NB4 (cell line): ENCODE measurements around the gene PFN3.

ENCODE experiments used
- DNase-seq: peaks from one replicate; pipeline ENCODE4 v3.0.0; 2010; ENCODE audit warnings: low read depth
- H3K4me3 ChIP-seq: one replicate; pipeline ENCODE4 v1.5.1; 2011; ENCODE audit warnings: mild to moderate bottlenecking, low read depth, low read length, moderate library complexity
- MYC ChIP-seq: IDR thresholded peaks from 2 replicates; pipeline ENCODE4 v1.6.1; 2011; ENCODE audit warnings: low read depth, low read length
- POLR2A ChIP-seq: IDR thresholded peaks from 2 replicates; pipeline ENCODE4 v1.6.1; 2011; ENCODE audit warnings: mild to moderate bottlenecking; ENCODE audit not compliant: insufficient read length; ENCODE audit errors: extremely low read depth
- TF ChIP-seq, protein P1 (sequence below): IDR thresholded peaks from 2 replicates; pipeline ENCODE4 v1.6.1; 2011; ENCODE audit warnings: low read depth, low read length
- TF ChIP-seq, protein P2 (sequence below): IDR thresholded peaks from one replicate; pipeline ENCODE4 v1.5.1; 2012; ENCODE audit warnings: low read depth, low read length

Gene PFN3

DNA sequence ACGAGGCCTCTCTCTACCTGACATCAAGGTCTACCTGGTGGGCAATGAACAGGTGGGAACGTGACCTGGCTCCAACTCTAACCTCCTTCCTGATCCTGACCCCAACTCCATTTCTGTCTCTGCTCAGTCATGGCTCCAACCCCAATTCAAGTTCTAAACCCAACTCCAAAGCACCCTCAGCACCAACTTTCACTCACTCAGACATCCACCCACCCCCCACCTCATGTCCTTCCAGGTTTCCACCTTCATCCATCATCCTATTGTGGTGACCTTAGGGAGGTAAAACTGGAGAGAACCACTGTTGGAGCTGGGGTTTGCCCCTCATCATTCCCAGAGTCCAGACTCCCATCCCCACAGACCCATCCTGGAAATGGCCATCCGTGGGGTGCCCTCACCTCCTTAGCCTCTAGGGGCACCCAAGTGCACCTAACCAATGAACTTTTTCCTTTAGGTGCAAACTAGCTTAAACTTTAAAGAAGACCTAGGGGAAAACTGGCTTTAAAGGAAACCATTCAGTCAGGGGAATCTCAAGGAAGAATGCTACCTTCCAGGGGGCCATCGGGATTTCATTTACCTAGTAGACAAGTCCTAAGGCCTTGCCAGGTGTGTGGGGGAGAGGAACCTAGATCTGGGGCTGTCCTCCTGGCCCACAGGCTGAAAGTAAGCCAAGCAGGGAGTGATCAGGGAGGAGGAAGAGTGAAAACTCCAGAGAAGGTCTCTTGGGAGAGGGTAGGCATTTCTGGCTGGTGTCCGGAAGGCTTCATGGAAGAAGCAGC, 31.4 kb downstream of the PFN3 start:
- TF ChIP-seq, protein P1, sequence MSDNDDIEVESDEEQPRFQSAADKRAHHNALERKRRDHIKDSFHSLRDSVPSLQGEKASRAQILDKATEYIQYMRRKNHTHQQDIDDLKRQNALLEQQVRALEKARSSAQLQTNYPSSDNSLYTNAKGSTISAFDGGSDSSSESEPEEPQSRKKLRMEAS: no peak
- TF ChIP-seq, protein P2, sequence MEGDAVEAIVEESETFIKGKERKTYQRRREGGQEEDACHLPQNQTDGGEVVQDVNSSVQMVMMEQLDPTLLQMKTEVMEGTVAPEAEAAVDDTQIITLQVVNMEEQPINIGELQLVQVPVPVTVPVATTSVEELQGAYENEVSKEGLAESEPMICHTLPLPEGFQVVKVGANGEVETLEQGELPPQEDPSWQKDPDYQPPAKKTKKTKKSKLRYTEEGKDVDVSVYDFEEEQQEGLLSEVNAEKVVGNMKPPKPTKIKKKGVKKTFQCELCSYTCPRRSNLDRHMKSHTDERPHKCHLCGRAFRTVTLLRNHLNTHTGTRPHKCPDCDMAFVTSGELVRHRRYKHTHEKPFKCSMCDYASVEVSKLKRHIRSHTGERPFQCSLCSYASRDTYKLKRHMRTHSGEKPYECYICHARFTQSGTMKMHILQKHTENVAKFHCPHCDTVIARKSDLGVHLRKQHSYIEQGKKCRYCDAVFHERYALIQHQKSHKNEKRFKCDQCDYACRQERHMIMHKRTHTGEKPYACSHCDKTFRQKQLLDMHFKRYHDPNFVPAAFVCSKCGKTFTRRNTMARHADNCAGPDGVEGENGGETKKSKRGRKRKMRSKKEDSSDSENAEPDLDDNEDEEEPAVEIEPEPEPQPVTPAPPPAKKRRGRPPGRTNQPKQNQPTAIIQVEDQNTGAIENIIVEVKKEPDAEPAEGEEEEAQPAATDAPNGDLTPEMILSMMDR: peak; percentile 72
- TF ChIP-seq MYC: no peak
- TF ChIP-seq POLR2A: no peak
- H3K4me3 ChIP-seq: no peak overlapping the region
- peak; percentile 34 for DNase-seq

DNA sequence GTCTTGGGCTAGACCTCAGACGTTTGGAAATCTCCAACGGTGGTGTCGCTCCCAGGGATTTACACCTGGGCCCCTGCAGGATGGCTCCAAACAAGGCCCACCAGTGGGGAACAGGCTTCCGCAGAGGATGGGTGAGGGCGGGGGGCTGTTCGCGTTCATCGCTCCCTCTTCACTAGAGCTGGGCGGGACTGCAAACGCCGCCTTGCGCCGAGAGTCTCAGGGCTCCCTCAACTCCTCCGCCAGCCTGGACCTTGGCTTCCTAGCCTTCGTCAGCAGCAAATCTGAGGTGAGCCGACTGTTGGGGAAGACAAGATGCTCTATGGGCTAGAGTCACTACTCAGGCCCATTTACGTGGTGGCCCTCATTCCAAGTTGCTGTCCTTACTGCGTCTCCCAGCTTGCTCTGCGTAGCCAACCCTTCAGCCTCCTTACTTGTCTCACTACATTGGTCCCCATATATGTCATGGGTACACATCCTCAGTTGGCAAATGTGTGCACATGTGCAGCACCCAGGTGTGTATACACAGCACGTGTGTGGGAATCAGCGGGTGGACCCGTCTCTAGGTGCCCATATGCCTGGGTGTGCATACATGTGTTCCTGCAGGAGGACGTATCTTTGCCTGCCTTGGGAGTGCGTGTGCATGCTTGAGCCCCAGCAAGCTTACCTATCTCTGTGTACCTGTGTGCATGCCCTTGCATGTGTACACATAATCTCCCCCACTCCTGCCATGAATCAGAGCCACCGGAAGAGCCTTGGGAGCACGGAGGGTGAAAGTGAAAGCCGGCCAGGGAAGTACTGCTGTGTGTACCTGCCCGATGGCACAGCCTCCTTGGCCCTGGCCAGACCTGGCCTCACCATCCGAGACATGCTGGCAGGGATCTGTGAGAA, 32.2 kb downstream of the PFN3 start:
- no peak for DNase-seq
- TF ChIP-seq POLR2A (no peak), MYC (no peak)
- TF ChIP-seq, protein P1: no peak
- TF ChIP-seq, protein P2: no peak
- no peak overlapping the region for H3K4me3 ChIP-seq

DNA sequence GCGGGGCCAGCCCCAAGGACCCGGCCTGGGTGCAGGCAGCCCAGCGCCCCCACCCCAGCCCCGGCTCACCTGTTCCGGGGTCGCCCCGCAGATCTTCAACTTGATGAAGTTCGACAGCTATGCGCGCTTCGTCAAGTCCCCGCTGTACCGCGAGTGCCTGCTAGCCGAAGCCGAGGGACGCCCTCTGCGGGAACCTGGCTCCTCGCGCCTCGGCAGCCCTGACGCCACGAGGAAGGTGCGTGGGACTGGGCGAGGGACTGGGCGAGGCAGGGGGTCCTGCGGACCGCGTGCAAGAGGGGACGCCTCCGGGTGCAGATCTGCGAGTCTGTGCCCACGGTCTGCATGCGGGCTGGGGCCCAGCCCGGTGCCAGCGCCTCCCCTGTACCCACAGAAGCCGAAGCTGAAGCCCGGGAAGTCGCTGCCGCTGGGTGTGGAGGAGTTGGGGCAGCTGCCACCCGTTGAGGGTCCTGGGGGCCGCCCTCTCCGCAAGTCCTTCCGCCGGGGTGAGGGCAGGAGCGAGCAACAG, 33.1 kb downstream of the PFN3 start:
- no peak for DNase-seq
- TF ChIP-seq, protein P1: no peak
- TF ChIP-seq POLR2A (no peak), MYC (no peak)
- TF ChIP-seq, protein P2: no peak
- no peak overlapping the region for H3K4me3 ChIP-seq

DNA sequence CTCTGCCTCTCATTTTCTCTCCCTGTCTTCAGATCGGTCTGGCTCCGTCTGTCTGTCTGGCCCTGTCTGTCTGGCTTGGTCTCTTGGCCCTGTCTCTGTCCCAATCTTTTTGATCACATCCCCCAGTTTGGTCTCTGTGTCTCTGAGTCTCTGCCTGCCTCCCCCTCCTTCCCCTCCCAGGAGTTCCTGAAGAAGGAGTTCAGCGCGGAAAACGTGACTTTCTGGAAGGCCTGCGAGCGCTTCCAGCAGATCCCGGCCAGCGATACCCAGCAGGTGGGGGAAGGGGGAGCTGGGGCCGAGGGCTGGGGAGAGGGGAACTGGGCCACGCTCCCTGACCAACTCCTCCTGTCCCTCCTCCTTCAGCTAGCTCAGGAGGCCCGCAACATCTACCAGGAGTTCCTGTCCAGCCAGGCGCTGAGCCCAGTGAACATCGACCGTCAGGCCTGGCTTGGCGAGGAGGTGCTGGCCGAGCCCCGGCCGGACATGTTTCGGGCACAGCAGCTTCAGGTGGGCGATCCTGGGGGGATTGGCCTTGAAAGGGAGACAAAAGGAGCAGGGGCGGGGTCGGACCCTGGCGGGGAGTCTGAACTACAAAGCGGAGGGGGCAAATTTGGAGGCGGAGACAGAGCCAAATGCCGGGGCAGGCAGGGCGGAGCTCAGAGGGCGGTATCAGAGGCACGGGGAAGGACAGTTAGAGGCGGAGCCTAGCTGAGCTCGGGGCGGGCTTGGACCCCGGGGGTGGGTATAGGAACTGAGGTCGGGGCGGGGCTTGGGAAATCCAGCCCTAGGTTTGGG, 33.7 kb downstream of the PFN3 start:
- no peak for TF ChIP-seq MYC
- TF ChIP-seq, protein P2: no peak
- TF ChIP-seq, protein P1: no peak
- no peak for TF ChIP-seq POLR2A
- DNase-seq: no peak
- no peak overlapping the region for H3K4me3 ChIP-seq

DNA sequence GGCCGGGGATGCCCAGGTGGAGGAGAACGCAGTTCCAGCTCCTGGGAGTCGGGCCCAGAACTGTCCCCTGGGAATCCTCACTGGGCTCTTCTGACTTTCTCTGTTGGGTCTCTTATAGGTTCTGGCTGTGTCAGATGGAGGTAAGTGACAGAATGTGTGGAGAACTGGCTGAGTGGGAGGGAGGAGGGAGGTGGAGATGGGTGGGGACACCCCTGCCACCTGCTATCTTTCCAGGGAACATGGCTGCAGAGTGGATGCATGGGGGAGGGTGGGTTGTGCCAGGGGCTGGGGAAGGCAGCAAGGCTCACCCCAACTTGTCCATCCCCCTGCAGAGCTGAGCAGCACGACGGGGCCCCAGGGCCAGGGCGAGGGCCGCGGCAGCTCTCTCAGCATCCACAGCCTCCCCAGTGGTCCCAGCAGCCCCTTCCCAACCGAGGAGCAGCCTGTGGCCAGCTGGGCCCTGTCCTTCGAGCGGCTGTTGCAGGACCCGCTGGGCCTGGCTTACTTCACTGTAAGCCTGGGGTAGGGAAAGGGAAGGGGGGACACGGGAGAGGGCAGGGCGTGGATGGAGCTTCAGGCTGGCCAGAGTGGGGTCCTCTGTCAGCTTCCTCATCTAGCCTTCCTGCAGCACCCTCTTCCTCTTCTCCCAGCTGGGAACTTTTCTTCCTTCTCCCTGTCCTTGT, 34.5 kb downstream of the PFN3 start:
- DNase-seq: no peak
- no peak overlapping the region for H3K4me3 ChIP-seq
- TF ChIP-seq, protein P1: no peak
- TF ChIP-seq POLR2A (no peak), MYC (no peak)
- TF ChIP-seq, protein P2: no peak
